ENCODE results near the gene AEBP1.

GRCh38 chr7:44156453-44157010 lies 52.4 kb downstream of the AEBP1 start:
- TF ChIP-seq CTCF (IDR thresholded peaks at IDR 0.05; ENCODE audit: insufficient read depth, low read length) = no peak
- no peak for TF ChIP-seq POLR2AphosphoS5 (IDR thresholded peaks at IDR 0.05; ENCODE audit: low read depth)
- no peak for TF ChIP-seq SPI1 (IDR thresholded peaks at IDR 0.05; ENCODE audit: borderline replicate concordance, low read depth)

All from HL-60 (cell line).